Mucosa of stomach (tissue), 1 donor: ENCODE data around the gene GRM7.

ENCODE experiments used
- H3K27me3 ChIP-seq: one replicate; pipeline ENCODE4 v1.7.0; 2013; ENCODE audit warnings: mild to moderate bottlenecking, low read length; ENCODE audit not compliant: control insufficient read depth, insufficient read depth
- H3K36me3 ChIP-seq: one replicate; pipeline ENCODE4 v1.7.0; 2013; ENCODE audit warnings: low read length; ENCODE audit not compliant: control insufficient read depth, insufficient read depth
- H3K4me1 ChIP-seq: one replicate; pipeline ENCODE4 v1.7.0; 2013; ENCODE audit warnings: mild to moderate bottlenecking, low read length; ENCODE audit not compliant: control insufficient read depth, insufficient read depth
- H3K4me3 ChIP-seq: one replicate; pipeline ENCODE4 v1.7.0; 2013; ENCODE audit warnings: low read length
- H3K9ac ChIP-seq: one replicate; pipeline ENCODE4 v1.7.0; 2013; ENCODE audit warnings: mild to moderate bottlenecking, low read length, moderate library complexity
- H3K9me3 ChIP-seq: one replicate; pipeline ENCODE4 v1.7.0; 2013; ENCODE audit warnings: mild to moderate bottlenecking, low read length, moderate library complexity; ENCODE audit not compliant: control insufficient read depth
- donor health status: Pancreatic carcinoma.

Gene GRM7

GRCh38 chr3:6989608-6990291 is 128.8 kb downstream of the GRM7 start:
- Histone ChIP-seq H3K4me1 (peaks cover 5% of the 10 kb centered on the region), H3K4me3 (no peak overlapping the region), H3K9me3 (no peaks in the 10 kb centered on the region), H3K9ac (no peak overlapping the region), H3K36me3 (no peaks in the 10 kb centered on the region), H3K27me3 (no peaks in the 10 kb centered on the region)

DNA sequence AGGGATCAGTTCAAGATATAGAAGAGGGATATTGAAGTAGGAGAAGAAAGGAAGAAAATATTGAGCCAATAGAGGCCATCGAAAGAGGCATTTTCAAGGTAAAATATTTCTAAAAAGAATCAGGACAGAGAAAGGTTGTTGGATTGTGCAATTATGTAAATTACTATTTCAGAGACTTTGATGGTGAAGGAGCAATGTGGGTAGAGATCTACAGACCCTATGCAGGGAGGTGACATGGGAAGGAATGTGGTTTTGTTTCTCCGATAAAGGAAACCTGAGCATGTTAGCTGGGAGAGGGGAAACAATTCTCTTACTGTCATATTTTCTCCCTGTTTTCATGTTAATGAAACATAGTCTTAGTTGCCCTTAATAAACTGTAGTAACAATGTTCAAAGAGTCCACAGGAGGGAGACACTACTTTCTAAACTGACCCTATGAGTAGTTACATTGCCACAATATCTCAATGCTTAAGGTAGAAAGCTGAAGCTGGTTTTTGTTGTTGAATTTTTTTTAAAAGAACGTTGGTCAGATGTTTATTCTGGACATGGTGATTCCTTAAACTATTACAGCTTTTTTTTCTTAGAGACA is 133.3 kb downstream of the GRM7 start:
- Histone ChIP-seq H3K9me3 (no peaks in the 10 kb centered on the region), H3K27me3 (no peaks in the 10 kb centered on the region)

GRCh38 chr3:7000501-7000900 is 139.6 kb downstream of the GRM7 start:
- Histone ChIP-seq H3K4me1 (no peaks in the 10 kb centered on the region), H3K4me3 (no peak overlapping the region), H3K36me3 (no peaks in the 10 kb centered on the region)

More for the DNA sequence above, 133.3 kb downstream of the GRM7 start:
- no peaks in the 10 kb centered on the region for H3K36me3 ChIP-seq
- H3K4me3 ChIP-seq, result no peak overlapping the region
- H3K4me1 ChIP-seq, result peaks cover 5% of the 10 kb centered on the region
- H3K9ac ChIP-seq, result no peak overlapping the region

GRCh38 chr3:7001370-7001769 is 140.5 kb downstream of the GRM7 start:
- Histone ChIP-seq H3K27me3 (no peaks in the 10 kb centered on the region), H3K4me3 (no peak overlapping the region), H3K9me3 (no peaks in the 10 kb centered on the region), H3K9ac (no peak overlapping the region), H3K36me3 (no peaks in the 10 kb centered on the region), H3K4me1 (no peaks in the 10 kb centered on the region)

More at GRCh38 chr3:7000501-7000900, 139.6 kb downstream of the GRM7 start:
- no peaks in the 10 kb centered on the region for H3K27me3 ChIP-seq
- H3K9ac ChIP-seq, result no peak overlapping the region
- H3K9me3 ChIP-seq, result no peaks in the 10 kb centered on the region

DNA sequence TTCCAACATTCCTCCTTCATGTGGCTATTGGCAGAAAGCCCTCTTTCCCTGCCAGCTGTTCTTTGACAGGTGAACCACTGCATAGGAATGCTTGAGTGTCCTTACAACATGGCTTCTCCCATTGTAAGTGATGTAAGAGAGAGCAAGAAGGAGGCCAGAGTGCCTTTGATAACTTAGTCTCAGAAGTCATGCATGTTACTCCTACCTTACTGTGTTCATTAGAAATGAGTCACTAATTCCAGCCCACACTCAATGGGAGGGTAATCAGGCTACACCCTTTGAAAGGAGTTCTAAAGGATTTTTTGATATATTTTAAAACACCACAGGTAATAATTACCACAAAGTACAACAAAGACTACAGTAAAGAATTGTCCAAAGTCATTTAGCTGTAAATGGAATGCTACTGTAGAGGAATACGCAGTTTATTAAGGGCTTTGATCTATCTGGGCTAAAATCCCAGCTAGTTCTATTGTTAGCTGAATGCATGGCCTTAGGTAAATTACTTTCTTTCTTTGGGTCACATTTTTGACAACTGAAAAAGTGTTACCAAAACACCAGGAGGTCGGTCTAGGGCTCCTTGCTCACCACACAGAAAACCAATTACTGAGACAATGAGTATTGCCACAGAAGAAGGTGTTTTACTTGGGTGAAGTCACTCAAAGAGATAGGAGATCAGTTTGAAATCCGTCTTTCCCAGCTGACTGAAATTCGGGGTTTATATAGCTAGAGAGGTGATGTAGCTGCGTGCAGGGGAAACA is 154.9 kb downstream of the GRM7 start:
- Histone ChIP-seq H3K27me3 (no peaks in the 10 kb centered on the region), H3K9ac (no peak overlapping the region), H3K4me1 (no peaks in the 10 kb centered on the region), H3K9me3 (no peaks in the 10 kb centered on the region), H3K4me3 (no peak overlapping the region), H3K36me3 (no peaks in the 10 kb centered on the region)

DNA sequence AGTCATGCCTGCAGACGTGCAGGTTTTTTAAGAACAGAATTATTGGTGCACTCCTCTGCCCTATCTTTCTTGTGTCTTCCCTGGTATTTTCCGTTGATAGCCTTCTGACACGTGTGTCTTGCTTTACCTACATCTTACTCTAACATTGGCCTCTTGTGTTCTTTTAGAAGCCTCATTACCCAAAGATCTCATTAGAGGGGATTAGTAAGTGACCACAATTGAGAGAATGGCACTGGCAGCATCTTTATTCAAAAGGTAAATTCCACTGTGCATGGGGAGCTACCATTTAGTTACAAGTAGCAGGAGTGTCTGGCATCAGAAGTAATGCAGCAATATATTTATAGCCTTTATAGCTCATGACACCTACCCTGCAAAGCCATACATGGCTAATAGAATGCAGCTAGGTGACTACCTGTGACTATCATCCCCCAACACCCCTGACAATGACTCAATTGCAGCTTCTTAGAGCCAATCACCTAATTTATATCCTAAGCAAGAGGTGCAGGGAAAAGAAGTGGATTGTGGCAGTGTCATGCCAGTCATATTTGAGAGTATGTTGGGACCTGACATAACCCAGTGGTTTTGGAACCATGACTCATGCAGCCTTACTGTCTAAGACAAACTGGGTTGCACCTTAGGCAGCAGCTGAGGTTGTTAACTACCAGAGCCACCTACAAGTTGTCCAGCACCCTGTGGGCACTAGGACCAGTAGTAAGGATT is 164.8 kb downstream of the GRM7 start:
- Histone ChIP-seq H3K9ac (no peak overlapping the region), H3K4me3 (no peak overlapping the region), H3K9me3 (no peaks in the 10 kb centered on the region), H3K4me1 (no peaks in the 10 kb centered on the region), H3K36me3 (no peaks in the 10 kb centered on the region), H3K27me3 (no peaks in the 10 kb centered on the region)

DNA sequence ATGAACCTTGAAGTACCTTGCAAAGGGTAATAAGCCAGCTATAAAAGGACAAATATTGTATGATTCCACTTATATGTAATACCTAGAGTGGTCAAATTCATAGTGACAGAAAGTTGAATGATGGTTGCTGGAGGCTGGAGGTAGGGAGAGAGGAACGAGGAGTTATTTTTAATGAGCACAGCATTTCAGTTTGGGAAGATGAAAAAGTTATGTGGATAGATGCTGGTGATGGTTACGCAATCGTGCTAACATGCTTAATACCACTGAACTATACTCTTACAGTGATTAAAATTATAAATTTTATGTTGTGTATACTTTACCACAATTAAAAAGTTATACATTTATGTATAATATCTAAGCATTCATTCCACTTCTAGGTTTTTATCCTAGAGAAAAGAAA is 168.6 kb downstream of the GRM7 start:
- Histone ChIP-seq H3K9me3 (no peaks in the 10 kb centered on the region), H3K27me3 (no peaks in the 10 kb centered on the region)

GRCh38 chr3:7038394-7038793 is 177.5 kb downstream of the GRM7 start:
- Histone ChIP-seq H3K27me3 (no peaks in the 10 kb centered on the region), H3K36me3 (no peaks in the 10 kb centered on the region), H3K4me3 (no peak overlapping the region), H3K9me3 (no peaks in the 10 kb centered on the region), H3K9ac (no peak overlapping the region), H3K4me1 (no peaks in the 10 kb centered on the region)

More for the DNA sequence above, 168.6 kb downstream of the GRM7 start:
- H3K4me1 ChIP-seq, result no peaks in the 10 kb centered on the region
- H3K36me3 ChIP-seq, result no peaks in the 10 kb centered on the region
- H3K4me3 ChIP-seq, result no peak overlapping the region
- no peak overlapping the region for H3K9ac ChIP-seq

DNA sequence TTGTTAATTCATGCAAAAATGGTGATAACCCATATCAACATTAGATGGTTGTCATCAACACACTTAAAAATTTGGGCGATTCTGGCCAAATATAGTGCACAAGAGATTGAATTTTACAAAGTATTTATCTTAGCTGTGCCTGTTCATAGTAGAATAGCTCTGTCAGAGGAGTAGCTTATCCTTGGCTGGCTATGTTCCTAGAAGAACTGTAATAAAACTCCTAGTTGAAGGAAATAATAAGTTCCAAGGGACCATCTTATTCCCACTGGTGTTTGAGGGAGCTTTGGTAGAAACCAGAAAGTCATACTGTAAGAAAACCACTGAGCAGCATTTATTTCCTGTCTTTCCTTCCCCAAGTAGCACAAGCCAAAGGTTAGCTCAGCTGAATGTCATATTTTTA is 201.8 kb downstream of the GRM7 start:
- no peaks in the 10 kb centered on the region for H3K27me3 ChIP-seq
- H3K36me3 ChIP-seq, result no peaks in the 10 kb centered on the region
- H3K4me1 ChIP-seq, result no peaks in the 10 kb centered on the region
- H3K4me3 ChIP-seq, result no peak overlapping the region
- no peak overlapping the region for H3K9ac ChIP-seq
- H3K9me3 ChIP-seq, result no peaks in the 10 kb centered on the region

- no peaks in the 10 kb centered on the region for H3K36me3 ChIP-seq
- no peak overlapping the region for H3K9ac ChIP-seq
- H3K9me3 ChIP-seq, result no peaks in the 10 kb centered on the region
- no peaks in the 10 kb centered on the region for H3K27me3 ChIP-seq
- no peaks in the 10 kb centered on the region for H3K4me1 ChIP-seq
- no peak overlapping the region for H3K4me3 ChIP-seq
Observed at GRCh38 chr3:7070461-7070860, 209.5 kb downstream of the GRM7 start.

- H3K4me1 ChIP-seq, result no peaks in the 10 kb centered on the region
- no peaks in the 10 kb centered on the region for H3K9me3 ChIP-seq
- H3K27me3 ChIP-seq, result no peaks in the 10 kb centered on the region
- H3K4me3 ChIP-seq, result no peak overlapping the region
- H3K36me3 ChIP-seq, result no peaks in the 10 kb centered on the region
- no peak overlapping the region for H3K9ac ChIP-seq
Observed at GRCh38 chr3:7074217-7074616, 213.3 kb downstream of the GRM7 start.

GRCh38 chr3:7075117-7075516 is 214.2 kb downstream of the GRM7 start:
- Histone ChIP-seq H3K27me3 (no peaks in the 10 kb centered on the region), H3K4me1 (no peaks in the 10 kb centered on the region), H3K4me3 (no peak overlapping the region), H3K9ac (no peak overlapping the region), H3K36me3 (no peaks in the 10 kb centered on the region), H3K9me3 (no peaks in the 10 kb centered on the region)
